ENCODE measurements around the gene ASCC3.

GRCh38 chr6:100706491-100706890 lies 174.6 kb downstream of the ASCC3 start:
- TF ChIP-seq CTCF (IDR thresholded peaks at IDR 0.05 in 2 of 3, conservative IDR thresholded peaks at IDR 0.05 in 1 of 3; ENCODE audit: borderline replicate concordance in 1 of 3, insufficient read depth in 1 of 3, low read depth in 2 of 3, low read length in 2 of 3) (no peak), EZH2phosphoT487 (IDR thresholded peaks at IDR 0.05; ENCODE audit: borderline replicate concordance) (no peak), POLR2AphosphoS5 (IDR thresholded peaks at IDR 0.05; ENCODE audit: low read depth, low read length) (no peak), RAD21 (IDR thresholded peaks at IDR 0.05; ENCODE audit: low read depth) (no peak), ZNF274 (IDR thresholded peaks at IDR 0.05; ENCODE audit: low read depth, low read length) (no peak), POLR2A (IDR thresholded peaks at IDR 0.05; ENCODE audit: borderline replicate concordance, extremely low read depth, insufficient read depth, insufficient read length) (no peak), ZFX (IDR thresholded peaks at IDR 0.05) (no peak), ATF3 (IDR thresholded peaks at IDR 0.05) (no peak), EZH2 (IDR thresholded peaks at IDR 0.05) (no peak), SIN3A (IDR thresholded peaks at IDR 0.05; ENCODE audit: low read depth) (no peak), EGR1 (IDR thresholded peaks at IDR 0.05; ENCODE audit: low read depth) (no peak), FOSL1 (IDR thresholded peaks at IDR 0.05; ENCODE audit: low read depth) (no peak)

All from HCT116 (cell line).